Astrocyte of the spinal cord (primary cell): ENCODE data around the gene PALS2.
A peak's percentile ranks its signal among the peaks of the same experiment; 100 is the strongest.

Experiments
- DNase-seq: peaks from one replicate; pipeline ENCODE4 v3.0.0; 2011; ENCODE audit warnings: low read depth, low spot score
- H3K4me3 ChIP-seq: 2 replicates; pipeline ENCODE4 v1.5.1; 2011; ENCODE audit warnings: low read depth, mild to moderate bottlenecking, low read length, moderate library complexity
- in situ Hi-C: cut with HindIII; loops from 2 replicates; pipeline ENCODE4 v1.10.0; 2017; ENCODE audit warnings: low sequenced_read_pairs
- TF ChIP-seq, protein P1 (sequence below): IDR thresholded peaks from 2 replicates; pipeline ENCODE4 v1.5.1; 2012; ENCODE audit warnings: low read depth, mild to moderate bottlenecking, low read length, inconsistent platforms

PALS2 gene

GRCh38 chr7:24573554-24574338 is 494 bp downstream of the PALS2 start:
- DNase-seq, result peak; percentile 61
- TF ChIP-seq, protein P1, sequence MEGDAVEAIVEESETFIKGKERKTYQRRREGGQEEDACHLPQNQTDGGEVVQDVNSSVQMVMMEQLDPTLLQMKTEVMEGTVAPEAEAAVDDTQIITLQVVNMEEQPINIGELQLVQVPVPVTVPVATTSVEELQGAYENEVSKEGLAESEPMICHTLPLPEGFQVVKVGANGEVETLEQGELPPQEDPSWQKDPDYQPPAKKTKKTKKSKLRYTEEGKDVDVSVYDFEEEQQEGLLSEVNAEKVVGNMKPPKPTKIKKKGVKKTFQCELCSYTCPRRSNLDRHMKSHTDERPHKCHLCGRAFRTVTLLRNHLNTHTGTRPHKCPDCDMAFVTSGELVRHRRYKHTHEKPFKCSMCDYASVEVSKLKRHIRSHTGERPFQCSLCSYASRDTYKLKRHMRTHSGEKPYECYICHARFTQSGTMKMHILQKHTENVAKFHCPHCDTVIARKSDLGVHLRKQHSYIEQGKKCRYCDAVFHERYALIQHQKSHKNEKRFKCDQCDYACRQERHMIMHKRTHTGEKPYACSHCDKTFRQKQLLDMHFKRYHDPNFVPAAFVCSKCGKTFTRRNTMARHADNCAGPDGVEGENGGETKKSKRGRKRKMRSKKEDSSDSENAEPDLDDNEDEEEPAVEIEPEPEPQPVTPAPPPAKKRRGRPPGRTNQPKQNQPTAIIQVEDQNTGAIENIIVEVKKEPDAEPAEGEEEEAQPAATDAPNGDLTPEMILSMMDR, result no peak
- H3K4me3 ChIP-seq, result peak overlapping the region; percentile 71
- in situ Hi-C loops, result no loop called here

DNA sequence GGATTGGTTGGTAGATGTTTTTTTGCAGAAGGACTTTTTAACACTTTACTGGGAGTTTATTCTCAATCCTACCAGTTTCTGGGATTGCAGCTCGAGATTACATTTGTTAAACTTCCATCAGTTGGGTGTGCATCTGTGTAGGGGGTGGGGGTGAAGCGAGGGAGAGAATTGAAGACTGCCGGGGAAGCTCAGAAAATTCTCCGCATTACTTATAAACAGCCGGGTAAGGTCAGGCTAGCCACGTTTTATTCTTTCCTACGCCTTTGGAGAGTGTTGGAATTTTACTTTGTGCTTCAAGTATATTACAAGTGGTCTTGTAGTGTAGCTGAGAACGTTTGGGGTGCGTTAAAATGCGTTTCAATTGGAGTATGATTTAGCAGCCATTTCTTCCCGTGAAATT is 1.1 kb downstream of the PALS2 start:
- DNase-seq, result peak; percentile 34
- TF ChIP-seq, protein P1, result no peak
- in situ Hi-C loops, result no loop called here
- peak overlapping the region; percentile 63 for H3K4me3 ChIP-seq

- TF ChIP-seq, protein P1, result no peak
- peak overlapping the region; percentile 63 for H3K4me3 ChIP-seq
- in situ Hi-C loops, result no loop called here
- no peak for DNase-seq
These were observed 1.7 kb downstream of the PALS2 start for GRCh38 chr7:24574950-24575349.

DNA sequence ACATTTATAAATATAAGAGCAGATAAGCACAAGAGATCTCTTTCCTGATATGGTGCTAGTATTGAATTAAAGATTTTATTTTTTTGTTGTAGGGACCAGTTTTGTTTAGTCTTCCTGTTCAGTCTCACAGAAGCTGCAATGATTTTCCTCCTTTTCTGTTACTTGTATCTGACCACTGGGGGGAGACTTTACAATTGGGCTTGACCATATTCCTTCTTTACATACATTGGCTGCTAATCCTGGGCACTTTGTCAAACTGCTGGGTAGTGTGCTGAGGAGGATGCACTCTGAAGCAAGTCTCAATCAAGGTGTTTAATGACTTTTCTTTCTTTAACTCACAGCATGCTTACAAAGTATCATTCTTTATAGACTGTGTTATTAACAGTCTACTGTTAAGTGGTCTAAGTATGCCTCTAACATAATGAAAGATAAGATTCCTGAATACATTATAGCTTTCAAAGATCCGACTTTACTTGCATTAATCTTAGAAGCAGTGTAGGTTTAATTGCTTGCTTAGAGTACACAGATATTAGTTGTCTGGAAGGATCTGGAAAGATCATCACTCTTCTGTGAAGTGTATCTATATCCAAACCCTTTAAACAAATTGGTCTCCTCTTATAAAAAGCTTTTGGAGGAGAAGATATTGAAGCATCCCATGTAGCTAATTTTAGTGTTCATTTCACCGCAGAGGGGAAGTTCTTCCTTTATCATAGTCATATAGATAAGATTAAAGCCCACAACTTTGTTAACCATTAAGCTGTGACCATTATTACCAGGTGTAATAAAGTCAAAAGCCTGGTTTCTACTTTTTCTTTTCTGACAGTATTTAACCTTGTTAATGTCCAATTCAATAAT is 3.1 kb downstream of the PALS2 start:
- TF ChIP-seq, protein P1, result peak; percentile 74
- H3K4me3 ChIP-seq, result no peak overlapping the region
- DNase-seq, result peak; percentile 73
- in situ Hi-C loops, result no loop called here

DNA sequence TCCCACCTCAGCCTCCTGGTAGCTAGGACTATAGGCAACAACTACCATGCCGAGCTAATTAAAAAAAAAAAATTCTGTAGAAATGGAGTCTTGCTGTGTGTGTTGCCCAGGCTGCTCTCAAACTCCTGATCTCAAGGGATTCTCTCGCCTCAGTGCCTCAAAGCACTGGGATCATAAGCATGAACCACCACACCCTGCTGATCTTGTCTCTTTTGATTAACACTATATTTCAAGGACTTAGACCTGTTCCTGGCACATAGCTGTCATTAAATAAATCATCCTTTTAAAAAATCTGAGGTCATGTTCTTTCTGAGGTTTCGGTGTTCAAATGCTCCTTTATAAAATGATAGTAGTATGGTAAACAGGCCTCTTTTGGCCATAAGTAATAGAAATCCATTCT is 4.8 kb downstream of the PALS2 start:
- in situ Hi-C loops, result no loop called here
- no peak overlapping the region for H3K4me3 ChIP-seq
- DNase-seq, result no peak
- TF ChIP-seq, protein P1, result no peak

DNA sequence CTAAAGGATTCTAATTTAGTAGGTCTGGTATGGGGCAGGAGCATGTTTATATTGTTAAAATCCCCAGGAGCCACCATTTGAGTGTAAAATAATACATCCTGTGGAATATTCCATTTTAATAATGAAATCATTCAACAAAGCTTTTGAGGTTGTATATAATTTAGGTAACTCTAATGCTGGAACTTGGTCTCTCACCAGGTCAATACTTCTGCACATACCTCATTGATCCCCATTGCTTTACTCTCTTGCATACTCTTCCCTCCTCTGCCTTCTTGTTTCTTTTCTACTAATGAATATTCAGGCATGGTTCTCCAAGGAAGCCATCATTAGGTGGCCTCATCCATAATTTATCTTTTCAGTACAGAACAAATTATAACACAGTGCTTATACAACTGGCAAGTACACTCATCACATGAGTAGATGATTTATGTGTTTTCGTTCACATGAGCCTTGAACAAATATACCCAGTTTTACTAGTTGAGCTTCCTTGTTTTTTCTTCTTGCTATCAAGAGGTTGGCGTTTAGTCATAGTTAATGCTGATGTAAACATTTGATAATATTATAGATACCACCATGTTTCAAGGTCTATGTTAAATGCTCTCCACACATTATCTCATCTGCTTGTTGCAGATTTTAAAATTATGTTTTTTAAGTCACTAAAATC is 7.2 kb downstream of the PALS2 start:
- TF ChIP-seq, protein P1, result no peak
- DNase-seq, result no peak
- in situ Hi-C loops, result no loop called here
- H3K4me3 ChIP-seq, result no peak overlapping the region
